GM12801 (cell line): ENCODE measurements around the gene OR3A3.

Experiments
- TF ChIP-seq, protein P1 (sequence below): IDR thresholded peaks from one replicate; pipeline ENCODE4 v1.5.1; 2011; ENCODE audit warnings: control low read depth; ENCODE audit not compliant: insufficient read length; ENCODE audit errors: extremely low read depth

OR3A3 gene

DNA sequence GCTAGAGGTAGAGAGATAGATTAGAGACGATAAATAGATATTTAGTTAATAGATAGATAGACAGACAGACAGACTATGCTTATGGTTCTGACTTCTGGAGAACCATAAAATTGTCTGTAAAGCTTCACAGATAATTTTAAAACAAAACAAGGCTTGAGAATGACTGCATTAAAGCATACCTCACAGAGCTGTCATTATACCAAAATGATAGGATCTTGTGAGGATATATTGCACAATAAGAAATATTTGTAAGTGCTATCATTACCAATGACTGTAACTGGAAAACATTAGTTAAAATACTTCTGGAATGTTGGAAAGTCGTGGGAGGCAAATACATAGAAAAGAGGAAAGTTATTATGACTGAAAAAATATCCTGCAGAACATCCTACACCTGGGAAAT is 9.4 kb upstream of the OR3A3 start:
- TF ChIP-seq, protein P1, sequence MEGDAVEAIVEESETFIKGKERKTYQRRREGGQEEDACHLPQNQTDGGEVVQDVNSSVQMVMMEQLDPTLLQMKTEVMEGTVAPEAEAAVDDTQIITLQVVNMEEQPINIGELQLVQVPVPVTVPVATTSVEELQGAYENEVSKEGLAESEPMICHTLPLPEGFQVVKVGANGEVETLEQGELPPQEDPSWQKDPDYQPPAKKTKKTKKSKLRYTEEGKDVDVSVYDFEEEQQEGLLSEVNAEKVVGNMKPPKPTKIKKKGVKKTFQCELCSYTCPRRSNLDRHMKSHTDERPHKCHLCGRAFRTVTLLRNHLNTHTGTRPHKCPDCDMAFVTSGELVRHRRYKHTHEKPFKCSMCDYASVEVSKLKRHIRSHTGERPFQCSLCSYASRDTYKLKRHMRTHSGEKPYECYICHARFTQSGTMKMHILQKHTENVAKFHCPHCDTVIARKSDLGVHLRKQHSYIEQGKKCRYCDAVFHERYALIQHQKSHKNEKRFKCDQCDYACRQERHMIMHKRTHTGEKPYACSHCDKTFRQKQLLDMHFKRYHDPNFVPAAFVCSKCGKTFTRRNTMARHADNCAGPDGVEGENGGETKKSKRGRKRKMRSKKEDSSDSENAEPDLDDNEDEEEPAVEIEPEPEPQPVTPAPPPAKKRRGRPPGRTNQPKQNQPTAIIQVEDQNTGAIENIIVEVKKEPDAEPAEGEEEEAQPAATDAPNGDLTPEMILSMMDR, result no peak

DNA sequence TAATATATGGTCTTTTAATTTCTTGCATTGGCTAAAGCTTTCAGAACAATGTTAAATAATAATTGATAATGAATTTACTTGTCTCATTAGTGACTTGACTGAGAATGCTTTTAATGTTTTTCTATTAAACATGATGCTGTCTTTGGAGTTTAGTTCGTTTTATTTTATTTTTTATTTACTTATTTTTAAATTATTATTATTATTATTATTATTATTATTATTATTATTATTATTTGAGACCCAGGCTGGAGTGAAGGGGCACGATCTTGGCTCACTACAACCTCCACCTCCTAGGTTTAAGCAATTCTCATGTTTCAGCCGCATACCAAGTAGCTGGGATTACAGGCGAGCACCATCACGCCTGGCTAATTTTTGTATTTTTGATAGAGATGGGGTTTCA is 4.4 kb downstream of the OR3A3 start:
- TF ChIP-seq, protein P1, result no peak

GRCh38 chr17:3418222-3418621 is 7.1 kb downstream of the OR3A3 start:
- TF ChIP-seq, protein P1, result no peak

- TF ChIP-seq, protein P1, result no peak
These were observed 22.6 kb downstream of the OR3A3 start, which contains the start of gene OR1E2 for GRCh38 chr17:3433741-3434140. OR1E2 (minus strand) TSS chr17:3433841; CDS start chr17:3433841, 0 bp downstream.

DNA sequence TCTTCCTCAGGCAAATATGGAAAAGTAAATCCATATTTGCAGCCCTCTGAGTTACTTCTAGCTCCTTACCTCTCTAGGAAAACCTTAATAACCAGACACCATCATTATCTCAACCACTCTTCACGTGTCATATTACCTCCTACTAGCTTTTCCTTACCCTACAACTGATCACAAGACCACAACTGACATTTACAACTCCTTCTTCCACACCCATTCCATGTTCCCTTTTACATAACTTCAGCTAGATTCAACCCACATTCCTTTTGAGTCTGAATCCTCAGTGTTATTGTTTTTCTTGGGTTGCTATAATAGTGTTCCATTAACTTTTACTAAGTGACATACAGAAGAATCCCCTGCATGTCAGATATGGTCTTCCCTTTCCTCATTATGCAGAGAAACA is 27.2 kb downstream of the OR3A3 start:
- TF ChIP-seq, protein P1, result no peak

DNA sequence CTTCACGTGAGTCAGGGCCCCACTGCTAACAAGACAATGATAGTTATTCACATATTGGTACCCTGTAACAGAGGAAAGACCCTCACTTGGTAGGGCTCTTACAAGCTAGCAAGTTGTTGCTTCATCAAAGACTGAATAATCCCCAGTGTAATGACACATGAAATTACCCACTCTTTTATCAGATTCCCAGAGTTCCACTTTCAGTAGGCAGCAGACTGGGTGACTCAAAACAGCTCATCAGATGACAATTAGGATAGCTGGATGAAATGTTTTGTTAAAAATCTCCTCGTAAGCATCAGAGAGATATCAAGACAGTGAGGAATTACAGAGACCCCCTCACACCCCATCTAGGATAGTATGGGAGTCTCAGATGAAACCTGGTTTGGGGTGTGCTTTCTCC is 29.3 kb downstream of the OR3A3 start:
- TF ChIP-seq, protein P1, result no peak

DNA sequence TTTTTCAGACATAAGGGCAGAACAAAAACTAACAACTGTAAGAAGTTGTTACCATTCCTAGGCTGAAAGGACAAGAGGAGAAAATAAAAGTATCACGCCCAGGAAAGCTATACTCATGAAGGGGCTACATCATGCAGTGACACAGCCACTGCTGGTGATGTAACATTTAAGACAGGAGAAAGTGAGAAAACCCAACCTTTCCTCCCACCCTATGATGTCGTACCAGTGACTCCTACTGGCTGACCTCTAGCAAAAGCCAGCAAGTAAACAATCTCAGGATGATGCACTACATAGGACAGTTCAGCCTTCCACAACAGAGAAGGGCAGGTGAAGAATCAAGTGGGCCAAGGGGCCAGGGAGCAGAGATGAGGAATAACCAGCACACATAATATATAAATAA is 36.5 kb downstream of the OR3A3 start:
- TF ChIP-seq, protein P1, result no peak
